Suprapubic skin (tissue), 4 donors: ENCODE data around the gene CD19. TPM values are rescaled to one million over a fixed set of nuclear protein-coding genes. Genes with fewer than 3 reads are reported as not detected.

Experiments
- DNase-seq, 2 donors: peaks; one replicate each; pipeline ENCODE4 v3.0.0-alpha.2; 2019; ENCODE audit warnings: low spot score in 2 of 2
- H3K27ac ChIP-seq: fragments of 200-600 bp; sonication (generic); one replicate; pipeline ENCODE4 v1.5.1; 2019
- H3K27me3 ChIP-seq: fragments of 200-600 bp; sonication (generic); one replicate; pipeline ENCODE4 v1.5.1; 2019
- H3K36me3 ChIP-seq: fragments of 200-600 bp; sonication (generic); one replicate; pipeline ENCODE4 v1.5.1; 2019
- H3K4me1 ChIP-seq: fragments of 200-600 bp; sonication (generic); one replicate; pipeline ENCODE4 v1.5.1; 2019
- H3K4me3 ChIP-seq: fragments of 200-600 bp; sonication (generic); one replicate; pipeline ENCODE4 v1.5.1; 2019; ENCODE audit warnings: mild to moderate bottlenecking
- H3K9me3 ChIP-seq: fragments of 200-600 bp; sonication (generic); one replicate; pipeline ENCODE4 v1.5.1; 2019
- CTCF ChIP-seq, 2 donors: fragments of 200-600 bp in 1 of 2; fragments of 450-650 bp in 1 of 2; sonication (generic) in 1 of 2; IDR thresholded peaks; one replicate each; pipeline ENCODE4 v1.5.1; 2016 to 2019; ENCODE audit warnings: antibody characterized with exemption in 2 of 2, mild to moderate bottlenecking in 1 of 2, moderate library complexity in 1 of 2
- EP300 ChIP-seq: sonication (generic); formaldehyde crosslinking; IDR thresholded peaks from one replicate; pipeline ENCODE4 v1.6.1; 2017; ENCODE audit warnings: antibody characterized with exemption
- POLR2A ChIP-seq, 2 donors: fragments of 450-650 bp; IDR thresholded peaks; one replicate each; pipeline ENCODE4 v1.6.1; 2017; ENCODE audit warnings: antibody characterized with exemption in 2 of 2, mild to moderate bottlenecking in 2 of 2, moderate library complexity in 2 of 2
- POLR2AphosphoS5 ChIP-seq, 3 donors: sonication (generic); formaldehyde crosslinking; IDR thresholded peaks; one replicate each; pipeline ENCODE4 v1.6.1; 2017; ENCODE audit warnings: antibody characterized with exemption in 3 of 3
- WGBS: methylation state at CpG from one replicate; pipeline ENCODE4 v1.1.5; 2018; 5-methylcytosine and 5-hydroxymethylcytosine counted together
- total RNA-seq, 4 donors: library from RNA; depleted of rRNA; stranded (reverse); fragments of >200 nt; gene quantifications; one replicate each; pipeline ENCODE4 v1.1.0, GENCODE V29; 2016

The CD19 gene
- total RNA-seq, 4 donors from 2014 or later: 0.47 to 2.0 TPM; not detected in 2

- no peak overlapping the region for H3K4me3 ChIP-seq
- TF ChIP-seq POLR2A (IDR thresholded peaks at IDR 0.05): no peak
- TF ChIP-seq EP300: no peak
- no peak for TF ChIP-seq POLR2AphosphoS5 (IDR thresholded peaks at IDR 0.05)
- no peak for TF ChIP-seq CTCF (IDR thresholded peaks at IDR 0.05)
- peaks cover 6% of the 10 kb centered on the region for H3K4me1 ChIP-seq
- no peaks in the 10 kb centered on the region for H3K27me3 ChIP-seq
- peaks cover 82% of the 10 kb centered on the region for H3K36me3 ChIP-seq
- H3K27ac ChIP-seq: no peak overlapping the region
- 91% methylated on average over 7 of the region's 7 CpGs for WGBS
- no peaks in the 10 kb centered on the region for H3K9me3 ChIP-seq
- no peak for DNase-seq
Measured at GRCh38 chr16:28980929-28981328, 49.2 kb downstream of the CD19 start.

GRCh38 chr16:28981517-28981916 lies 49.7 kb downstream of the CD19 start:
- Histone ChIP-seq H3K36me3 (peaks cover 88% of the 10 kb centered on the region), H3K4me1 (no peaks in the 10 kb centered on the region), H3K4me3 (no peak overlapping the region), H3K9me3 (no peaks in the 10 kb centered on the region), H3K27ac (no peak overlapping the region), H3K27me3 (no peaks in the 10 kb centered on the region)
- 86% methylated on average over 12 of the region's 12 CpGs for WGBS
- DNase-seq: no peak
- TF ChIP-seq CTCF (IDR thresholded peaks at IDR 0.05) (peak in 1 of 2 donors; percentile 37), EP300 (no peak), POLR2A (IDR thresholded peaks at IDR 0.05) (no peak)

GRCh38 chr16:28982418-28982817 lies 50.6 kb downstream of the CD19 start:
- H3K36me3 ChIP-seq: peaks cover 97% of the 10 kb centered on the region
- no peaks in the 10 kb centered on the region for H3K27me3 ChIP-seq
- H3K4me1 ChIP-seq: no peaks in the 10 kb centered on the region
- no peak overlapping the region for H3K27ac ChIP-seq
- no peaks in the 10 kb centered on the region for H3K9me3 ChIP-seq
- DNase-seq: no peak
- no peak overlapping the region for H3K4me3 ChIP-seq
- TF ChIP-seq POLR2AphosphoS5 (IDR thresholded peaks at IDR 0.05): no peak
- no peak for TF ChIP-seq POLR2A (IDR thresholded peaks at IDR 0.05)
- no peak for TF ChIP-seq CTCF (IDR thresholded peaks at IDR 0.05)
- no peak for TF ChIP-seq EP300
- WGBS: 94% methylated on average over 10 of the region's 10 CpGs

GRCh38 chr16:28982949-28983348 lies 51.2 kb downstream of the CD19 start:
- Histone ChIP-seq H3K27me3 (no peaks in the 10 kb centered on the region), H3K4me3 (no peak overlapping the region), H3K27ac (no peak overlapping the region), H3K4me1 (no peaks in the 10 kb centered on the region), H3K36me3 (peaks cover 99% of the 10 kb centered on the region), H3K9me3 (no peaks in the 10 kb centered on the region)
- WGBS: 95% methylated on average over 11 of the region's 11 CpGs
- TF ChIP-seq POLR2A (IDR thresholded peaks at IDR 0.05) (no peak), CTCF (IDR thresholded peaks at IDR 0.05) (no peak), POLR2AphosphoS5 (IDR thresholded peaks at IDR 0.05) (no peak), EP300 (no peak)
- no peak for DNase-seq

- no peak overlapping the region for H3K4me3 ChIP-seq
- WGBS: 96% methylated on average over 16 of the region's 18 CpGs
Measured at GRCh38 chr16:28983644-28984043, 51.9 kb downstream of the CD19 start.

More at GRCh38 chr16:28983644-28984043, 51.9 kb downstream of the CD19 start:
- Histone ChIP-seq H3K9me3 (no peaks in the 10 kb centered on the region), H3K36me3 (peaks cover 98% of the 10 kb centered on the region), H3K4me1 (no peaks in the 10 kb centered on the region), H3K27ac (no peak overlapping the region), H3K27me3 (no peaks in the 10 kb centered on the region)
- TF ChIP-seq POLR2AphosphoS5 (IDR thresholded peaks at IDR 0.05): no peak
- TF ChIP-seq POLR2A (IDR thresholded peaks at IDR 0.05): no peak
- TF ChIP-seq EP300: no peak
- TF ChIP-seq CTCF (IDR thresholded peaks at IDR 0.05): no peak
- DNase-seq: no peak
